ENCODE data around the gene C1QTNF8.

Gene C1QTNF8

GRCh38 chr16:1127101-1127500 lies 31.1 kb upstream of the C1QTNF8 start:
- DNase-seq = no peak

- no peak for DNase-seq
These were observed 30.5 kb upstream of the C1QTNF8 start for GRCh38 chr16:1126586-1126985.

GRCh38 chr16:1126044-1126443 lies 30.0 kb upstream of the C1QTNF8 start:
- DNase-seq = no peak

- DNase-seq = no peak
These were observed 29.4 kb upstream of the C1QTNF8 start for GRCh38 chr16:1125471-1125870.

GRCh38 chr16:1124795-1125194 lies 28.8 kb upstream of the C1QTNF8 start:
- no peak for DNase-seq

GRCh38 chr16:1124291-1124690 lies 28.2 kb upstream of the C1QTNF8 start:
- no peak for DNase-seq

GRCh38 chr16:1123525-1124230 lies 27.6 kb upstream of the C1QTNF8 start:
- DNase-seq = no peak

- no peak for DNase-seq
These were observed 26.3 kb upstream of the C1QTNF8 start for GRCh38 chr16:1122398-1122765.

GRCh38 chr16:1121601-1122397 lies 25.8 kb upstream of the C1QTNF8 start:
- DNase-seq = no peak

- DNase-seq = no peak
These were observed 25.0 kb upstream of the C1QTNF8 start for GRCh38 chr16:1121009-1121408.

- no peak for DNase-seq
These were observed 24.5 kb upstream of the C1QTNF8 start for GRCh38 chr16:1120577-1120941.

- no peak for DNase-seq
These were observed 23.9 kb upstream of the C1QTNF8 start for GRCh38 chr16:1119766-1120576.

GRCh38 chr16:1119129-1119528 lies 23.1 kb upstream of the C1QTNF8 start:
- no peak for DNase-seq

- no peak for DNase-seq
These were observed 21.9 kb upstream of the C1QTNF8 start for GRCh38 chr16:1117926-1118325.

- no peak for DNase-seq
These were observed 21.3 kb upstream of the C1QTNF8 start for GRCh38 chr16:1117176-1117900.

GRCh38 chr16:1116693-1117077 lies 20.6 kb upstream of the C1QTNF8 start:
- no peak for DNase-seq

- no peak for DNase-seq
These were observed 18.0 kb upstream of the C1QTNF8 start for GRCh38 chr16:1113889-1114526.

- no peak for DNase-seq
These were observed 17.4 kb upstream of the C1QTNF8 start for GRCh38 chr16:1113489-1113888.

GRCh38 chr16:1112506-1113184 lies 16.6 kb upstream of the C1QTNF8 start:
- no peak for DNase-seq

GRCh38 chr16:1109648-1110047 lies 13.6 kb upstream of the C1QTNF8 start:
- DNase-seq = no peak

- DNase-seq = no peak
These were observed 12.5 kb upstream of the C1QTNF8 start for GRCh38 chr16:1108299-1109252.
